Ovary (tissue), 9 donors: ENCODE data around the gene SPAG8. TPM values are rescaled to one million over a fixed set of nuclear protein-coding genes. Genes with fewer than 3 reads are reported as not detected.

Experiments used
- DNase-seq, 5 donors: peaks; one replicate each; pipeline ENCODE4 v3.0.0-alpha.2; 2019 to 2020
- H3K27ac ChIP-seq, 2 donors: fragments of 200-600 bp; one replicate each; pipeline versions ENCODE4 v1.5.1 to v1.8.0; 2019 to 2022
- H3K27me3 ChIP-seq: fragments of 200-600 bp; one replicate; pipeline ENCODE4 v1.8.0; 2022
- H3K36me3 ChIP-seq: fragments of 200-600 bp; sonication (generic); one replicate; pipeline ENCODE4 v1.5.1; 2019
- H3K4me1 ChIP-seq: one replicate; pipeline ENCODE4 v1.8.1; 2013; ENCODE audit warnings: mild to moderate bottlenecking, moderate library complexity; ENCODE audit not compliant: insufficient read depth
- H3K4me3 ChIP-seq: fragments of 200-600 bp; sonication (generic); one replicate; pipeline ENCODE4 v1.5.1; 2017
- H3K9me3 ChIP-seq, 2 donors: fragments of 200-600 bp in 1 of 2; sonication (generic) in 1 of 2; one replicate each; pipeline versions ENCODE4 v1.5.1 to v1.8.1; 2013 to 2019; ENCODE audit warnings: mild to moderate bottlenecking in 1 of 2, moderate library complexity in 1 of 2
- EP300 ChIP-seq: sonication (generic); formaldehyde crosslinking; IDR thresholded peaks from one replicate; pipeline ENCODE4 v1.6.1; 2017; ENCODE audit warnings: antibody characterized with exemption
- POLR2A ChIP-seq: fragments of 450-650 bp; IDR thresholded peaks from one replicate; pipeline ENCODE4 v1.6.1; 2017; ENCODE audit warnings: antibody characterized with exemption, mild to moderate bottlenecking, moderate library complexity
- WGBS, 3 donors: extraction: QIAGEN DNeasy Blood & Tissue Kit in 1 of 3; methylation state at CpG; one replicate each; pipeline versions ENCODE4 v1.1.5 to v1.1.7; 2013 to 2017; 5-methylcytosine and 5-hydroxymethylcytosine counted together
- intact Hi-C, 4 donors: fragments of 100-400 bp; cut with DNase I; formaldehyde crosslinking; loops; one replicate each; pipeline versions ENCODE4 v1.11.0 to v1.15.1; 2022 to 2023
- polyA plus RNA-seq, 2 donors: library from polyadenylated mRNA; stranded (reverse); fragments of 200-250 nt in 1 of 2; fragments of 350-450 nt in 1 of 2; fragmentation: Illumina TruSeq in 1 of 2; extraction: RNeasy Lipid Tissue Mini Kit (QIAGEN cat#74804) in 1 of 2; gene quantifications; one replicate each; pipeline ENCODE4 v1.2.3, GENCODE V29; 2013 to 2014
- total RNA-seq, 7 donors: library from RNA; depleted of rRNA in 2 of 7; stranded (reverse); fragments of >200 nt in 2 of 7; fragmentation: NEBNext Ultra II Directional in 3 of 7; extraction: Animal tissue kit (Norgen Biotek cat#: 25700) in 3 of 7; gene quantifications; one replicate each; pipeline versions ENCODE4 v1.1.0 to v1.2.4, GENCODE V29; 2016 to 2023
- TF ChIP-seq, protein P1 (sequence below), 3 donors: fragments of 450-650 bp in 2 of 3; fragments of 200-600 bp in 1 of 3; IDR thresholded peaks; one replicate each; pipeline versions ENCODE4 v1.5.1 to v1.8.0; 2016 to 2022; ENCODE audit warnings: antibody characterized with exemption in 3 of 3, mild to moderate bottlenecking in 1 of 3
- donor health status: DM: no; HTN: no; CAD: no; lungs with moderate emphysema.
- donor health status: DM: no; HTN: no; CAD: no.
- donor health status: Bipolar disorder and iron deficiency.
- donor health status: DM: yes; HTN: yes; CAD: no.
- donor health status: DM: no; HTN: no; CAD: no.
- donor health status: DM: yes; HTN: yes; CAD: no.

SPAG8 gene
- total and polyA plus RNA-seq, 9 donors = 2.1 to 28.1 (median 4.6) TPM

DNA sequence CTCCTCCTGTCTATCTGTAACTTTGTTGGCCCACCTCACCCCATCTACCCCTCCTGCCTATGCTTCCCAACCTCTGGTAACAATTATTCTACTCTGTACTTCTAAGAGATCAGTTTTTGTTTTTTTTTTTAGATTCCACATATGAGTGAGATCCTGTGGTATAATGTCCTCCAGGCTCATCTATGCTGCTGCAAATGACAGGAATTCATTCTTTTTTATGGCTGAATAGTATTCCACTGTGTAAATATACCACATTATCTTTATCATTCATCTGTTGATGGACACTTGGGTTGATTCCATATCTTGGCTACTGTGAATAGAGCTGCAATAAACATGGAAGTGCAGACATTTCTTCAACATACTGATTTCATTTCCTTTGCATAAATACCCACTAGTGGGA is 28.6 kb downstream of the SPAG8 start:
- no peaks in the 10 kb centered on the region for H3K4me1 ChIP-seq
- H3K4me3 ChIP-seq = no peak overlapping the region
- H3K9me3 ChIP-seq = no peaks in the 10 kb centered on the region
- no peak overlapping the region for H3K27ac ChIP-seq
- no peaks in the 10 kb centered on the region for H3K36me3 ChIP-seq
- DNase-seq = no peak
- intact Hi-C loops = loop anchor here in 1 of 4 donors (10.0 kb wide), 1 partner anchor 81 kb away; no protein-coding TSS in a partner anchor
- no peaks in the 10 kb centered on the region for H3K27me3 ChIP-seq
- TF ChIP-seq, protein P1, sequence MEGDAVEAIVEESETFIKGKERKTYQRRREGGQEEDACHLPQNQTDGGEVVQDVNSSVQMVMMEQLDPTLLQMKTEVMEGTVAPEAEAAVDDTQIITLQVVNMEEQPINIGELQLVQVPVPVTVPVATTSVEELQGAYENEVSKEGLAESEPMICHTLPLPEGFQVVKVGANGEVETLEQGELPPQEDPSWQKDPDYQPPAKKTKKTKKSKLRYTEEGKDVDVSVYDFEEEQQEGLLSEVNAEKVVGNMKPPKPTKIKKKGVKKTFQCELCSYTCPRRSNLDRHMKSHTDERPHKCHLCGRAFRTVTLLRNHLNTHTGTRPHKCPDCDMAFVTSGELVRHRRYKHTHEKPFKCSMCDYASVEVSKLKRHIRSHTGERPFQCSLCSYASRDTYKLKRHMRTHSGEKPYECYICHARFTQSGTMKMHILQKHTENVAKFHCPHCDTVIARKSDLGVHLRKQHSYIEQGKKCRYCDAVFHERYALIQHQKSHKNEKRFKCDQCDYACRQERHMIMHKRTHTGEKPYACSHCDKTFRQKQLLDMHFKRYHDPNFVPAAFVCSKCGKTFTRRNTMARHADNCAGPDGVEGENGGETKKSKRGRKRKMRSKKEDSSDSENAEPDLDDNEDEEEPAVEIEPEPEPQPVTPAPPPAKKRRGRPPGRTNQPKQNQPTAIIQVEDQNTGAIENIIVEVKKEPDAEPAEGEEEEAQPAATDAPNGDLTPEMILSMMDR (IDR thresholded peaks at IDR 0.05) = no peak

DNA sequence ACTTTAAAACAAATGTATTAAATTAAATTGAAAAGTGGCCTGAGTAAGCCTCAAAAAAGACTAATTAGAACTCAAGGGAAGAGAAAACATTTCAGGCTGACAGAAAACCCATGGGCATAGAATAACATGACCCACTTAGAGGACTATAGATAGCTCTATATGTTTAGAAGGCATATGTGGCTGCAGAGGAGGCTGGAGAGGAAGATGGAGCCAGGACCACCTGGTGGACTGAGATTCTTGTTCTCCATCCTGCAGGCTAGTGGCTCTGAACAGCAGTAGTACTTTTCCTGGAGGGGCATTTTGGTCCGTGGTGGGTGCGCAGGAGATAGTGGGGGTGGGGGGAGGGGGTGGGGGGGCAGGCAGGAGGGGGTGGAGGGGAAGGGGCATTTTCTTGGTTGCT is 31.0 kb downstream of the SPAG8 start:
- no peak overlapping the region for H3K4me3 ChIP-seq
- DNase-seq = no peak
- H3K27me3 ChIP-seq = no peaks in the 10 kb centered on the region
- H3K27ac ChIP-seq = no peak overlapping the region
- no peaks in the 10 kb centered on the region for H3K4me1 ChIP-seq
- TF ChIP-seq POLR2A (no peak), EP300 (no peak)
- TF ChIP-seq, protein P1 (IDR thresholded peaks at IDR 0.05) = no peak
- H3K36me3 ChIP-seq = no peaks in the 10 kb centered on the region
- no peaks in the 10 kb centered on the region for H3K9me3 ChIP-seq
- intact Hi-C loops = loop anchor here in 1 of 4 donors (10.0 kb wide), 1 partner anchor 84 kb away; no protein-coding TSS in a partner anchor
- WGBS, 3 donors = 58 to 81% (median 67%) methylated on average over 2 of the region's 2 CpGs

DNA sequence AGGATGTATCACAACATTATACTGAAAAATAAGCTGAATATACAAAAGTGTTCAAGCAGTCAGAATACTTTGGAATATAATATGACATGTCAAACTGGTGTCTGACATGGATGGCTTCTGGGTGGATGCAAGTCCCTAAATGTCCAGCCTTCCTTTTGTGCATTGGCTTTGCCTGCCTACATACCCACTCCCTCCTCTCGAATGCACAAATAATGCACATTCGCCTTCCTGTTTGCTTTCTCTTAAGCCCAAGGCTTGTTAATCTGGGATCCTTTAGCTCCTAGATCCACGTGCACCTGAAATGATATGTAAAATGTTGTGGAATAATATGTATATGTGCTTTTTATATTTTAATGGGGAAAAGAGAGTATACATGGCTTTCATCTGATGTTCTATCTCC is 33.6 kb downstream of the SPAG8 start:
- 85 to 89% (median 87%) methylated on average over 3 of the region's 3 CpGs for WGBS, 3 donors
- H3K9me3 ChIP-seq = no peaks in the 10 kb centered on the region
- no peaks in the 10 kb centered on the region for H3K27me3 ChIP-seq
- TF ChIP-seq POLR2A = no peak
- TF ChIP-seq, protein P1 (IDR thresholded peaks at IDR 0.05) = no peak
- TF ChIP-seq EP300 = no peak
- no peak for DNase-seq
- H3K36me3 ChIP-seq = no peaks in the 10 kb centered on the region
- intact Hi-C loops = no loop called here
- H3K27ac ChIP-seq = no peak overlapping the region
- H3K4me1 ChIP-seq = no peaks in the 10 kb centered on the region
- H3K4me3 ChIP-seq = no peak overlapping the region

DNA sequence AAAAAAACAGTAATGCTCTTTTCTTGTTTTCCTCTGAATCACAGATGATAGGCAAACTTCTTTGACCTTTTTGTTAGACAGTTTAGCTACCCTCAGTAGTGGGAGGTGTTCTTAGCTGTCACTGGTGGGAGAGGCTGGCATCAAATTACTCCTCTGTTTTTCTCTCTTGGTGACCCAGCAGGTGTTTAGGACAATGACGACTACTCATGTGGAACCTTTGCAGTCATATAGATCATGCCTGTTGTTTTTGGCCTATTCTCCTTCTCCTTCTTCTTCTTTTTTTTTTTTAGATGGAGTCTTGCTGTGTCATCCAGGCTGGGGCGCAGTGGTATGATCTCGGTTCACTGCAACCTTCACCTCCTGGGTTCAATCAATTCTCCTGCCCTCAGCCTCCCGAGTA is 36.0 kb downstream of the SPAG8 start:
- Histone ChIP-seq H3K4me1 (no peaks in the 10 kb centered on the region), H3K4me3 (no peak overlapping the region), H3K27me3 (no peaks in the 10 kb centered on the region), H3K9me3 (no peaks in the 10 kb centered on the region), H3K27ac (no peak overlapping the region), H3K36me3 (no peaks in the 10 kb centered on the region)
- intact Hi-C loops = no loop called here
- no peak for TF ChIP-seq EP300
- TF ChIP-seq, protein P1 (IDR thresholded peaks at IDR 0.05) = no peak
- TF ChIP-seq POLR2A = no peak
- WGBS, 3 donors = 81 to 88% (median 86%) methylated on average over 4 of the region's 4 CpGs
- DNase-seq = no peak
